NK-92 (cell line): Measurements from ENCODE around the gene SYDE2.

Experiments used
- DNase-seq: peaks from one replicate; lab custom pipeline; 2025; ENCODE audit not compliant: unreplicated experiment; lab: John Stamatoyannopoulos, UW

The SYDE2 gene

GRCh38 chr1:85125891-85126290 lies 74.9 kb downstream of the SYDE2 start:
- no peak for DNase-seq

DNA sequence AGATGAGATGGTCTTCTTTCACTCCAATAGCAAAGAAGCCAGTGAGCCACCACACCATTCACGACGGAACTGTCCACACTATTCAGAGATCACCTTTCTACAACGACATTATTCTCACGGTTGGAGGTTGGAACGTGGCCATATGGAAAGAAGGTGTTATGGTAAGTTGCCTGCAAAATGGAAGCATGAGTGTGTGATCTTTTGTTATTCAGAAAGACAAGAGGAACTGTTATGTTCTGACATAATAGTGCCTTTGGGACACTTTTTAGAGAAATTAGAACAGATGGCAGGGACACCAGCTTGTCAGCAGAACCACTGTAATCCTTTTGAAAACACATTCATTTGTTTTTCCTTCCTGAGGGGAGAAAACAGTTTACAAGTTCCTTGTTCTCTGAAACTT lies 76.7 kb downstream of the SYDE2 start:
- DNase-seq, result no peak

- DNase-seq, result no peak
Observed at GRCh38 chr1:85122169-85122568, 78.6 kb downstream of the SYDE2 start.

- DNase-seq, result no peak
Observed at GRCh38 chr1:85121744-85122143, 79.1 kb downstream of the SYDE2 start.

DNA sequence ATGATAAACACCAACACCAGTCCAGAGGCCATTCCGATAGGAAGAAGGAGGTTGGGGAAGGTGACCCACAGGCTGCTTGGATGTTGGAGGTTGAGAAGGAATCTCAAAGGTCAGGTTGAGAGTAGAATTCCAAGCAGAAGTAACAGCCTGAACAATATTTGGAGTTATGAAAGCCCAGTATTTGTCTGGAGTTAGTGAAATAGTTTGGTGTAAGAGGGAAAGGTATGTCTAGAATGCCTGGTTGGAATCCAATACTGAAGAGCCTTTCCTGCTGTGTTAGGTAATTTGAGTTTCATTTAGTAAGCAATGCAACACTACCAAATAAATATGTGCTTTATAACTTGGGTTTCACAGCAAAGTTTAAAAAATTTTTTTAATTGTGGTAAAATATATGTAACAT lies 82.1 kb downstream of the SYDE2 start:
- no peak for DNase-seq

DNA sequence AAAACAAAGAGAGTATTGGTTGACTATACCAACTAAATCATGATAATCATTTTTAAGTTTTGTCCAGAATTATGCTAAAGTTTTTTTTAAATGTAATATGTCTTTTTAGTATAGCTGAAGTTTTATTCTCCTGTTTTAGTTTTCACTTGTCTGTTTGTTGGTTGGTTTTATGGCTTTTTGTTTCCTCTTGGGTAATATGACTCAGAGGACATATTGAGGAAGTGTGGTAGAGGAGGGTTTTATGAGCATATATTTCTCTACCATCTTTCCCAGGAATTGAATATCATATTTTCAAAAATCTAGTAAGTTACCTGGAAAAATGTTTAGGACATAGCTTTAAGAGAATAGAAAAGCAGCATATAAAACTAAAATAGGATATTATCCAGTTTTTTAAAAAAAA lies 84.0 kb downstream of the SYDE2 start:
- no peak for DNase-seq

DNA sequence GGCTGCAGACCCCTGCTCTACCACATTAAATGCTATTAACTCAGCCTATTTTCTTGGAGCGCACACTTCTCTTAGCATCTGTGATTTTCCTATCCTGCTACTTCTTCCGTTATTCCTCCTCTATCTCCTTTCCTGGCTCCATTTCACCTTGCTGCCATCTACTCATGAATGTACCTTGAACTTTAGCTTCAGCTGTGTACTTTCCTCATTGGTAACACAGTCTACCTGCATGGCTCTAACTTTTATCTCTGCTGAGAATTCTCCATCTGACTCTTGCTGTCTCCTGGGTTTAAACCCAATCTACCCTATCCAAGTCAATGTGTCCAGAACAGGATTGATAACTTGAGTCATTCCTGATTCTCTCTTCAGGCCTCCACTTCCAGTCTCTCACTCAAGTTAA lies 84.9 kb downstream of the SYDE2 start:
- no peak for DNase-seq

- DNase-seq, result no peak
Observed at GRCh38 chr1:85111695-85112094, 89.1 kb downstream of the SYDE2 start.

DNA sequence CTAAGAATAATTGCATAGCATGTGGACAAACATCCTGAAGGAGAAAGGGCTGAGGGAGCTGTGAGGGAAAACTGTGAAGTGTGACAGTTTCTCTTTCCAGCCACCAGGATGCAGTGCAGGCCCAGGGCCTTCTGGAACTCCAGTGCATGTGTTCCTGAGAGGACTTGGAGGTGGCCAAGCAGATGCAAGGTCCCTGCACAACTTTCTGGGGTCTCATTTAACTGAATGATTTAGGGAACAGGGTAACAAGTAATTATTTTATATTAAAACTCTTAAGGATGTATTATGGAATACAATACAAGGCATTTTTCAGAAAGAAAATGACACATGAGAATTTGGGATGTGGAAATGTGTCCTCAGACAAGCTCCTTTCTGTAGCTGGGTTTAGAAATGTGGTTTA lies 91.3 kb downstream of the SYDE2 start:
- no peak for DNase-seq
